T-helper 2 cell treated with Interferon-gamma antibody and Interleukin-4, amounts not matched to agents 5 μg/mL and 100 μg/mL, for 36 hours (primary cell): Measurements from ENCODE around the gene AXL.
"Not testable (repeated sequence)": the region's sequence is repeated elsewhere in the genome, so short reads cannot be mapped to it uniquely, and the experiment has no call there.

Experiments
- DNase-seq: peaks from one replicate; pipeline ENCODE4 v3.0.0; 2021; ENCODE audit warnings: low spot score
- H3K27ac Mint-ChIP-seq: one replicate; pipeline ENCODE4 v1.8.0; 2021; ENCODE audit warnings: mild to moderate bottlenecking, mixed read lengths
- H3K27me3 Mint-ChIP-seq: one replicate; pipeline ENCODE4 v1.8.0; 2021; ENCODE audit warnings: low read depth, mixed read lengths
- H3K36me3 Mint-ChIP-seq: one replicate; pipeline ENCODE4 v1.8.0; 2021; ENCODE audit warnings: low read depth, mixed read lengths
- H3K4me1 Mint-ChIP-seq: one replicate; pipeline ENCODE4 v1.8.0; 2021; ENCODE audit warnings: low read depth, mixed read lengths
- H3K4me3 Mint-ChIP-seq: one replicate; pipeline ENCODE4 v1.8.0; 2022; ENCODE audit warnings: mild to moderate bottlenecking, moderate library complexity, mixed read lengths
- H3K9me3 Mint-ChIP-seq: one replicate; pipeline ENCODE4 v1.8.0; 2021; ENCODE audit warnings: mixed read lengths

Gene AXL

GRCh38 chr19:41223431-41224234, 4.6 kb downstream of the AXL start:
- Mint-ChIP-seq H3K27me3 (peaks cover 32% of the 10 kb centered on the region), H3K9me3 (no peaks in the 10 kb centered on the region), H3K4me1 (peaks cover 13% of the 10 kb centered on the region), H3K4me3 (no peak overlapping the region), H3K36me3 (no peaks in the 10 kb centered on the region), H3K27ac (no peak overlapping the region)
- DNase-seq: no peak

- Mint-ChIP-seq H3K27ac (no peak overlapping the region), H3K36me3 (no peaks in the 10 kb centered on the region), H3K4me1 (peaks cover 13% of the 10 kb centered on the region), H3K9me3 (no peaks in the 10 kb centered on the region), H3K27me3 (peaks cover 25% of the 10 kb centered on the region), H3K4me3 (no peak overlapping the region)
- DNase-seq: no peak
Observed at GRCh38 chr19:41224632-41225031, 5.6 kb downstream of the AXL start.

- peak; percentile 67 for DNase-seq
- Mint-ChIP-seq H3K9me3 (no peaks in the 10 kb centered on the region), H3K27ac (peak overlapping the region; percentile 74), H3K27me3 (peaks cover 20% of the 10 kb centered on the region), H3K36me3 (no peaks in the 10 kb centered on the region), H3K4me1 (peaks cover 11% of the 10 kb centered on the region), H3K4me3 (peak overlapping the region; percentile 78)
Observed at GRCh38 chr19:41225238-41226052, 6.4 kb downstream of the AXL start.

GRCh38 chr19:41226053-41226873, 7.2 kb downstream of the AXL start:
- Mint-ChIP-seq H3K36me3 (no peaks in the 10 kb centered on the region), H3K27me3 (peaks cover 14% of the 10 kb centered on the region), H3K9me3 (no peaks in the 10 kb centered on the region), H3K4me3 (peak overlapping the region; percentile 88), H3K27ac (peak overlapping the region; percentile 50), H3K4me1 (peaks cover 11% of the 10 kb centered on the region)
- peak; percentile 49 for DNase-seq

- Mint-ChIP-seq H3K27ac (no peak overlapping the region), H3K36me3 (no peaks in the 10 kb centered on the region), H3K4me3 (peak overlapping the region; percentile 88), H3K27me3 (peaks cover 13% of the 10 kb centered on the region), H3K9me3 (no peaks in the 10 kb centered on the region), H3K4me1 (peaks cover 11% of the 10 kb centered on the region)
- no peak for DNase-seq
Observed at GRCh38 chr19:41226874-41227390, 7.9 kb downstream of the AXL start.

- Mint-ChIP-seq H3K36me3 (no peaks in the 10 kb centered on the region), H3K27ac (no peak overlapping the region), H3K4me3 (no peak overlapping the region), H3K27me3 (peaks cover 8% of the 10 kb centered on the region), H3K9me3 (no peaks in the 10 kb centered on the region), H3K4me1 (peaks cover 11% of the 10 kb centered on the region)
- no peak for DNase-seq
Observed at GRCh38 chr19:41228486-41228885, 9.5 kb downstream of the AXL start.

GRCh38 chr19:41229338-41229737, 10.3 kb downstream of the AXL start:
- not testable (repeated sequence) for H3K4me3 Mint-ChIP-seq, DNase-seq, H3K27me3 Mint-ChIP-seq, H3K27ac Mint-ChIP-seq, H3K9me3 Mint-ChIP-seq, H3K36me3 Mint-ChIP-seq
- peaks cover 11% of the 10 kb centered on the region for H3K4me1 Mint-ChIP-seq

- H3K4me1 Mint-ChIP-seq: peaks cover 11% of the 10 kb centered on the region
- no peaks in the 10 kb centered on the region for H3K36me3 Mint-ChIP-seq
- H3K4me3 Mint-ChIP-seq: no peak overlapping the region
- peaks cover 3% of the 10 kb centered on the region for H3K27me3 Mint-ChIP-seq
- H3K27ac Mint-ChIP-seq: no peak overlapping the region
- H3K9me3 Mint-ChIP-seq: no peaks in the 10 kb centered on the region
- no peak for DNase-seq
Observed at GRCh38 chr19:41230067-41230857, 11.2 kb downstream of the AXL start.

- no peaks in the 10 kb centered on the region for H3K36me3 Mint-ChIP-seq
- H3K27ac Mint-ChIP-seq: no peak overlapping the region
- H3K4me3 Mint-ChIP-seq: no peak overlapping the region
- no peaks in the 10 kb centered on the region for H3K27me3 Mint-ChIP-seq
- no peak for DNase-seq
- no peaks in the 10 kb centered on the region for H3K4me1 Mint-ChIP-seq
- H3K9me3 Mint-ChIP-seq: no peaks in the 10 kb centered on the region
Observed at GRCh38 chr19:41232686-41233085, 13.7 kb downstream of the AXL start.

- Mint-ChIP-seq H3K27ac (no peak overlapping the region), H3K4me3 (no peak overlapping the region), H3K36me3 (no peaks in the 10 kb centered on the region), H3K27me3 (no peaks in the 10 kb centered on the region), H3K9me3 (no peaks in the 10 kb centered on the region), H3K4me1 (no peaks in the 10 kb centered on the region)
- no peak for DNase-seq
Observed at GRCh38 chr19:41233748-41234240, 14.8 kb downstream of the AXL start.

- Mint-ChIP-seq H3K4me1 (no peaks in the 10 kb centered on the region), H3K27me3 (no peaks in the 10 kb centered on the region), H3K36me3 (no peaks in the 10 kb centered on the region), H3K27ac (no peak overlapping the region), H3K9me3 (no peaks in the 10 kb centered on the region), H3K4me3 (no peak overlapping the region)
- DNase-seq: no peak
Observed at GRCh38 chr19:41234512-41235168, 15.6 kb downstream of the AXL start.

- Mint-ChIP-seq H3K4me1 (no peaks in the 10 kb centered on the region), H3K9me3 (no peaks in the 10 kb centered on the region), H3K27ac (no peak overlapping the region), H3K4me3 (no peak overlapping the region), H3K27me3 (no peaks in the 10 kb centered on the region), H3K36me3 (no peaks in the 10 kb centered on the region)
- DNase-seq: no peak
Observed at GRCh38 chr19:41235480-41235879, 16.5 kb downstream of the AXL start.
